H1 (cell line): ENCODE results near the gene CAMK2D. TPM values are rescaled to one million over a fixed set of nuclear protein-coding genes. Genes with fewer than 3 reads are reported as not detected.

Experiments
- ATF2 ChIP-seq: IDR thresholded peaks from 2 replicates; pipeline ENCODE4 v1.6.1; 2012; ENCODE audit warnings: low read length, inconsistent platforms
- CHD7 ChIP-seq: fragments of 300-600 bp; sonication (generic); IDR thresholded peaks from 2 replicates; pipeline ENCODE4 v1.7.1; 2012; ENCODE audit warnings: low read length, moderate library complexity, mild to moderate bottlenecking, inconsistent platforms; ENCODE audit not compliant: insufficient replicate concordance
- polyA plus RNA-seq, 7 experiments: library from polyadenylated mRNA; depleted of rRNA in 3 of 7; stranded (reverse) in 5 of 7; unstranded in 2 of 7; fragments of >200 nt in 5 of 7; fragments of 200-250 nt in 2 of 7; gene quantifications; 1 replicate in 5 of 7; 2 replicates in 1 of 7; 4 replicates in 1 of 7; pipeline versions ENCODE4 v1.2.1 to v1.2.3, GENCODE V29; 2011 to 2013; ENCODE audit warnings: missing spikeins in 2 of 7, mixed read lengths in 2 of 7
- total RNA-seq: library from RNA; stranded (reverse); fragmentation: NEBNext Ultra II Directional; extraction: Animal tissue kit (Norgen Biotek cat#: 25700); gene quantifications from 2 replicates; pipeline ENCODE4 v1.2.1, GENCODE V29; 2021

Gene CAMK2D
- total and polyA plus RNA-seq, 2 of the 8 experiments (the other 6 are each of a cell fraction or from before 2014, with no cell fraction given), result 3.2 to 7.0 TPM

- no peak for TF ChIP-seq CHD7
- no peak for TF ChIP-seq ATF2
These were observed 303.7 kb downstream of the CAMK2D start (continued) for GRCh38 chr4:113457886-113458285.
